Endodermal cell (in vitro differentiated cells): ENCODE data around the gene TFEB. TPM values are rescaled to one million over a fixed set of nuclear protein-coding genes. Genes with fewer than 3 reads are reported as not detected.

Source experiments
- DNase-seq: peaks from one replicate; pipeline ENCODE4 v3.0.0-alpha.2; 2017
- H3K27ac ChIP-seq: 2 replicates; pipeline ENCODE4 v1.5.1; 2013; ENCODE audit warnings: mild to moderate bottlenecking, low read depth, low read length, moderate library complexity
- H3K27me3 ChIP-seq: 2 replicates; pipeline ENCODE4 v1.6.1; 2013; ENCODE audit warnings: mild to moderate bottlenecking, low read length, moderate library complexity; ENCODE audit not compliant: insufficient read depth, control insufficient read depth, poor library complexity, severe bottlenecking
- H3K36me3 ChIP-seq: 2 replicates; pipeline ENCODE4 v1.7.0; 2013; ENCODE audit warnings: mild to moderate bottlenecking, low read length, moderate library complexity; ENCODE audit not compliant: control insufficient read depth, insufficient read depth
- H3K4me1 ChIP-seq: one replicate; pipeline ENCODE4 v1.7.0; 2013; ENCODE audit warnings: low read length; ENCODE audit not compliant: control insufficient read depth, insufficient read depth
- H3K4me3 ChIP-seq: 2 replicates; pipeline ENCODE4 v1.5.1; 2013; ENCODE audit warnings: mild to moderate bottlenecking, low read length, moderate library complexity
- H3K9ac ChIP-seq: 2 replicates; pipeline ENCODE4 v1.6.1; 2013; ENCODE audit warnings: mild to moderate bottlenecking, low read length, moderate library complexity; ENCODE audit not compliant: poor library complexity, severe bottlenecking; ENCODE audit errors: extremely low read depth
- H3K9me3 ChIP-seq: 2 replicates; pipeline ENCODE4 v1.6.1; 2013; ENCODE audit warnings: mild to moderate bottlenecking, low read length, moderate library complexity; ENCODE audit not compliant: control insufficient read depth
- H3K27ac Mint-ChIP-seq: 2 replicates; pipeline ENCODE4 v1.8.0; 2020; ENCODE audit warnings: mixed read lengths
- H3K27me3 Mint-ChIP-seq: 2 replicates; pipeline ENCODE4 v1.8.0; 2021; ENCODE audit warnings: mild to moderate bottlenecking, mixed read lengths; ENCODE audit not compliant: insufficient read depth
- H3K36me3 Mint-ChIP-seq: 2 replicates; pipeline ENCODE4 v1.8.0; 2020; ENCODE audit warnings: low read depth, mixed read lengths
- H3K4me1 Mint-ChIP-seq: 2 replicates; pipeline ENCODE4 v1.8.0; 2020; ENCODE audit warnings: mixed read lengths
- H3K4me3 Mint-ChIP-seq: 2 replicates; pipeline ENCODE4 v1.8.0; 2020; ENCODE audit warnings: mild to moderate bottlenecking, moderate library complexity, mixed read lengths
- H3K9me3 Mint-ChIP-seq: 2 replicates; pipeline ENCODE4 v1.8.0; 2020; ENCODE audit warnings: mild to moderate bottlenecking, mixed read lengths
- WGBS, 2 experiments: methylation state at CpG; one replicate each; pipeline versions ENCODE4 v1.1.5 to v1.1.7; 2013; ENCODE audit warnings: missing lambda C conversion rate in 2 of 2, mixed read lengths in 1 of 2; ENCODE audit not compliant: insufficient coverage in 1 of 2, insufficient read length in 1 of 2; 5-methylcytosine and 5-hydroxymethylcytosine counted together
- total RNA-seq, 2 donors: library from RNA; stranded (reverse); fragmentation: NEBNext Ultra II Directional in 1 of 2; extraction: Animal tissue kit (Norgen Biotek cat#: 25700) in 1 of 2; gene quantifications; 2 replicates in 1 of 2; 3 replicates in 1 of 2; pipeline ENCODE4 v1.2.1, GENCODE V29; 2021
- TF ChIP-seq, protein P1 (sequence below): fragments of 200-600 bp; sonication (generic); conservative IDR thresholded peaks from 2 replicates; pipeline ENCODE4 v1.5.0; 2021; ENCODE audit warnings: antibody characterized with exemption, mild to moderate bottlenecking

The TFEB gene
- total RNA-seq, 2 donors from 2014 or later: 0.24 TPM; not detected in 1

GRCh38 chr6:41638002-41638934 is 97.1 kb downstream of the TFEB start, which contains the start of gene MDFI:
Gene MDFI, plus strand, starts transcription at chr6:41638468. Its CDS starts 282 bp downstream, at chr6:41638750.
- peaks cover 67% of the 10 kb centered on the region for H3K27me3 Mint-ChIP-seq
- peak within 1 kb of the TSS; percentile 85 for H3K4me3 ChIP-seq
- TF ChIP-seq, protein P1, sequence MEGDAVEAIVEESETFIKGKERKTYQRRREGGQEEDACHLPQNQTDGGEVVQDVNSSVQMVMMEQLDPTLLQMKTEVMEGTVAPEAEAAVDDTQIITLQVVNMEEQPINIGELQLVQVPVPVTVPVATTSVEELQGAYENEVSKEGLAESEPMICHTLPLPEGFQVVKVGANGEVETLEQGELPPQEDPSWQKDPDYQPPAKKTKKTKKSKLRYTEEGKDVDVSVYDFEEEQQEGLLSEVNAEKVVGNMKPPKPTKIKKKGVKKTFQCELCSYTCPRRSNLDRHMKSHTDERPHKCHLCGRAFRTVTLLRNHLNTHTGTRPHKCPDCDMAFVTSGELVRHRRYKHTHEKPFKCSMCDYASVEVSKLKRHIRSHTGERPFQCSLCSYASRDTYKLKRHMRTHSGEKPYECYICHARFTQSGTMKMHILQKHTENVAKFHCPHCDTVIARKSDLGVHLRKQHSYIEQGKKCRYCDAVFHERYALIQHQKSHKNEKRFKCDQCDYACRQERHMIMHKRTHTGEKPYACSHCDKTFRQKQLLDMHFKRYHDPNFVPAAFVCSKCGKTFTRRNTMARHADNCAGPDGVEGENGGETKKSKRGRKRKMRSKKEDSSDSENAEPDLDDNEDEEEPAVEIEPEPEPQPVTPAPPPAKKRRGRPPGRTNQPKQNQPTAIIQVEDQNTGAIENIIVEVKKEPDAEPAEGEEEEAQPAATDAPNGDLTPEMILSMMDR: no peak
- peak within 1 kb of the TSS; percentile 24 for H3K9ac ChIP-seq
- peaks cover 25% of the 10 kb centered on the region for H3K4me1 Mint-ChIP-seq
- no peaks in the 10 kb centered on the region for H3K36me3 ChIP-seq
- H3K27ac ChIP-seq: peak within 1 kb of the TSS; percentile 12
- H3K9me3 Mint-ChIP-seq: no peaks in the 10 kb centered on the region
- H3K4me3 Mint-ChIP-seq: peak within 1 kb of the TSS; percentile 80
- peak; percentile 88 for DNase-seq
- H3K36me3 Mint-ChIP-seq: peaks cover 10% of the 10 kb centered on the region
- peak within 1 kb of the TSS; percentile 70 for H3K27ac Mint-ChIP-seq
- WGBS, 2 experiments: 0% methylated on average over 18 to 86 of the region's 86 CpGs
- H3K9me3 ChIP-seq: no peaks in the 10 kb centered on the region
- peaks cover 51% of the 10 kb centered on the region for H3K27me3 ChIP-seq
- H3K4me1 ChIP-seq: peaks cover 4% of the 10 kb centered on the region

DNA sequence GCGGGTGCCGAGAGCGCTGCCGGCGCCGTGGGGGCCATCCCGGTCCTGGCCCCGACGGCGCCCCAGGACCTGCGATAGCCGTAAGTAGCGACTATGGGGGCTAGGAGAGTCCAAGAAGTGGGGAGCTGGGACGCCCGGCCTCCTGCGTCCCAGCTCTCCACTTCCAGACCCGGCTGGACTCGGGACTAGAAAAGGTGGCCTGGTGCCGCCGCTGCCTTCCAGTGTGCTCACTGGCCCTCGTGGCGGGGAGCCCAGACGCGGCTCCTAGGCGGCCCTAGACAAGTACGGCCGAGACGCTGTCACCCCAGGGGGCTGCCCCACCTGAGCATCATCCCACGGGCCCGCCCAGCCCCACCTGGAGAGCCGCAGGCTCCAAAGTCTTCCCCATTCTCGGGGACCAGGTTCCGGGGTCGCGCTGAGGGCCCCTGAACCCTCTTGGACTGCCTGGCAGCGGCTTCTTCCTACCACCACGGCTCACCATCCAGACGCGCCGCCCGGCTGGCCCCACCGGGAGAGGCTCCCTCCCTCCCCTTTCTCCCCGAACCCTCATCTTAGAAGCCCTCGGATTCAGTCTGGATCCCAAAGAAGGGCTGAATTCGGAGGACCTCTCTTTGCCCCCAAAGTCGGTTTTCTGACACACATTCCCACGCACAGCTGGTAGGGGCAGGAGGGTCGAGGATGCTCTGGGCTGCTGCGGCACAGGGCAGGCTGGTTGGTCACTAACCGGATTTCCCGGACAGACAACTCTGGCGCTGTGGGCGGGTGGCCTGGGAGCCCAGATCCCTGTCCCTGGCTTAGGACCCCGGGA is 98.0 kb downstream of the TFEB start:
- peaks cover 75% of the 10 kb centered on the region for H3K27me3 Mint-ChIP-seq
- peak overlapping the region; percentile 85 for H3K4me3 ChIP-seq

GRCh38 chr6:41636833-41637193 is 98.6 kb downstream of the TFEB start:
- Histone ChIP-seq H3K4me3 (peak overlapping the region; percentile 85), H3K27me3 (peaks cover 56% of the 10 kb centered on the region), H3K4me1 (peaks cover 2% of the 10 kb centered on the region), H3K36me3 (no peaks in the 10 kb centered on the region), H3K27ac (no peak overlapping the region), H3K9ac (no peak overlapping the region), H3K9me3 (no peaks in the 10 kb centered on the region)
- H3K4me3 Mint-ChIP-seq: peak overlapping the region; percentile 80
- H3K4me1 Mint-ChIP-seq: peaks cover 18% of the 10 kb centered on the region
- H3K27ac Mint-ChIP-seq: no peak overlapping the region
- H3K27me3 Mint-ChIP-seq: peaks cover 75% of the 10 kb centered on the region
- H3K9me3 Mint-ChIP-seq: no peaks in the 10 kb centered on the region
- TF ChIP-seq, protein P1: no peak
- WGBS, 2 experiments: 22 to 35% methylated on average over 13 to 31 of the region's 31 CpGs
- peaks cover 10% of the 10 kb centered on the region for H3K36me3 Mint-ChIP-seq
- DNase-seq: peak; percentile 91

More for the DNA sequence above, 98.0 kb downstream of the TFEB start:
- WGBS, 2 experiments: 6 to 13% methylated on average over 20 to 54 of the region's 54 CpGs
- H3K9me3 ChIP-seq: no peaks in the 10 kb centered on the region
- no peak overlapping the region for H3K9ac ChIP-seq
- H3K36me3 ChIP-seq: no peaks in the 10 kb centered on the region
- peak overlapping the region; percentile 80 for H3K4me3 Mint-ChIP-seq
- peak; percentile 81 for DNase-seq
- H3K27ac ChIP-seq: no peak overlapping the region
- peaks cover 56% of the 10 kb centered on the region for H3K27me3 ChIP-seq
- H3K9me3 Mint-ChIP-seq: no peaks in the 10 kb centered on the region
- peaks cover 2% of the 10 kb centered on the region for H3K4me1 ChIP-seq
- peaks cover 18% of the 10 kb centered on the region for H3K4me1 Mint-ChIP-seq
- H3K27ac Mint-ChIP-seq: peak overlapping the region; percentile 70
- peaks cover 10% of the 10 kb centered on the region for H3K36me3 Mint-ChIP-seq
- TF ChIP-seq, protein P1: no peak
